HG03196 (cell line): ENCODE data around the gene ENDOG.
"Not testable (repeated sequence)": the region's sequence is repeated elsewhere in the genome, so short reads cannot be mapped to it uniquely, and the experiment has no call there.

Source experiments
- ATAC-seq: cut with Tn5 transposase; IDR thresholded peaks from one replicate; pipeline ENCODE4 v1.9.1; 2021; ENCODE audit not compliant: unreplicated experiment

ENDOG gene

GRCh38 chr9:128860937-128861336 is 42.6 kb downstream of the ENDOG start:
- no peak for ATAC-seq

DNA sequence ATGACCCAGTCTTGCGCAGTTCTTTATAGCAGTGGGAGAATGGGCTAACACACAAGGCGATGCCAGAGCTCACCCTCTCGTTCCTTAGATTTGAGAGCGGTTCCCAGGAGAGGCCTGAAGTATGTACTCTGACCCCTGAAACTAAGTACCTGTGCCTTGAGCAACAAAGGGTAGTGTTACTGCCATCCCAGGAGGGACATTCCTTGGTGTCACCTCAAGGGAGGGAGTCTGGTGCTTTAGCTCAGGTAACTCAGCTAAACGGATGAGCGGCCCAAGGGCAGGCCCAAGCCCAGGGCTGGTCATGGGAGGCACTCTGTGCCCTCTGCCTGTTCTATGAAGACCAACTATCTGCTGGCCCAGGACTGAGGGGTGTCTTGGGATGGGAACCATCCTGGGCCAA is 43.2 kb downstream of the ENDOG start:
- no peak for ATAC-seq

DNA sequence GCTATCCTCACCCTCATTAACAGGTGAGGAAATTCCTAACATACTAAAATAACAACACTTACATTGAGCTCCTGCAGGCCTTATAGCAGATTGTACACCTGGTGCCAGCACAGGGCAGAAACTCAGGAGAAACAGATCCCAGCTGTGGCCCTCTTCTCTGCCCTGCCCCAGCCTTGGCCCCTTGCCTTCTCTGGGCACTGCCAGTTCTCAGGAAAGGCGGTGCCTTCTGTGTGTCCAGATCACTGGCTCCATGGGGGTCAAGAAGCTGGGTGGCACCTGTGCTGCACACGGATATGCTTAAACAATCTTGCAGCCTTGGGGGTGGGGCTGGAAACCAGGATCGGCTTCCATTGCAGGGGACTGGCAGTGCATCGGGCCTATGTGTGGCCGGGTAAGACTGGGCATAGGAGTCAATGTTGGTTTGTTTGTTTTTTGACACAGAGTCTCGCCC is 44.1 kb downstream of the ENDOG start:
- ATAC-seq, result no peak

- ATAC-seq, result no peak
Measured at GRCh38 chr9:128863647-128864046, 45.3 kb downstream of the ENDOG start.

- no peak for ATAC-seq
Measured at GRCh38 chr9:128870128-128870940, 52.0 kb downstream of the ENDOG start.

GRCh38 chr9:128870941-128871265 is 52.6 kb downstream of the ENDOG start:
- ATAC-seq, result not testable (repeated sequence)
